Pulmonary artery endothelial cell (primary cell): Measurements from ENCODE around the gene UBXN10. TPM values are rescaled to one million over a fixed set of nuclear protein-coding genes. Genes with fewer than 3 reads are reported as not detected.

Experiments used
- DNase-seq: peaks from one replicate; pipeline ENCODE4 v3.0.0-alpha.2; 2011; ENCODE audit warnings: low read depth, low spot score
- total RNA-seq: library from RNA; depleted of rRNA; stranded (reverse); fragments of >200 nt; gene quantifications from 2 replicates; pipeline ENCODE4 v1.2.3, GENCODE V29; 2014

UBXN10 gene
- not detected in 2 replicates for total RNA-seq

GRCh38 chr1:20185834-20186782 lies at the start of gene UBXN10, which contains the start of gene PLA2G2C:
Gene UBXN10 (plus strand): TSS chr1:20186096. CDS start chr1:20190562, 4,466 bp downstream.
Gene PLA2G2C (minus strand): TSS chr1:20186518. CDS start chr1:20177363, 9,155 bp downstream.
- DNase-seq, result no peak

DNA sequence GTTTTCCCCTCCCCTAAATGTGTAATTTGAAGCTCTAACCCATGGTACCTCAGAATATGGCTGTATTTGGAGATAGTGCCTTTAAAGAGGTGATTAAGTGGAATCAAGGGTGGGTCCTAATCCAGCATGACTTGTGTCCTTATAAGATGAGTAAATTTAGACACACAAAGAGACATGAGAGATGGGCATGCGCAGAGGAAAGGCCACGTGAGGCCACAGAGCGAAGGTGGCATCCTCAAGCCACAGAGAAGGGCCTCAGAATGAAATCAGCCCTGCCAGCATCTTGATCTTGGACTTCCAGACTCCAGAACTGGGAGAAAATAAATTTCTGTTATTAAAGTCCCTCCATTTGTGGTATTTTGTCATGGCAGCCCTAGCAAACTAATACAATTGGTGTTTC lies 49.6 kb upstream of the UBXN10 start:
- DNase-seq, result no peak

GRCh38 chr1:20137055-20137454 lies 48.8 kb upstream of the UBXN10 start:
- DNase-seq, result no peak

GRCh38 chr1:20137604-20138003 lies 48.3 kb upstream of the UBXN10 start:
- DNase-seq, result no peak

GRCh38 chr1:20138346-20138745 lies 47.5 kb upstream of the UBXN10 start:
- no peak for DNase-seq

- DNase-seq, result no peak
Observed at GRCh38 chr1:20138961-20139550, 46.8 kb upstream of the UBXN10 start, which contains the start of gene PLA2G2F. Gene PLA2G2F (plus strand): TSS chr1:20139323. CDS start chr1:20139428, 105 bp downstream.

GRCh38 chr1:20139776-20140612 lies 45.9 kb upstream of the UBXN10 start:
- DNase-seq, result no peak

- DNase-seq, result no peak
Observed at GRCh38 chr1:20141001-20141400, 44.9 kb upstream of the UBXN10 start.

DNA sequence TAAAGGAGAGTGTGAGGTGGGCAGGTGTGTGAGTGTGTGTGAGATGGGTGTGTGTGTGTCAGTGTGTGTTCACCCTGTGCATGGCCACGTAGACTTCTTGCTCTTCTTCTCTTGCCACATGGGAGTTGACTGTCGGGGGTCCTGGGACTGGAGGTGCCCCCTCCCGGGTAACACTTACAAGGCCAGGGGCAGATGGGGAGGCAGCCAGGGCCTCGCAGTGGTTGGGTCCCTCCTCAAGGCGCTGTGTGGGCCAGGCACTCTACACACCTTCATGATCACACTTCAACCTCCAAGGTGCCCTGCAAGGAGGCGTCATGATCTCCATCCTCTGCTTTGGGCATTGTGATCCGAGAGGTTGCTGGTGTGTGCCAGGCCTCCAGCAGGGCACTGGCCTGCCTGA lies 44.4 kb upstream of the UBXN10 start:
- DNase-seq, result no peak

GRCh38 chr1:20142001-20142710 lies 43.7 kb upstream of the UBXN10 start:
- no peak for DNase-seq

GRCh38 chr1:20143318-20143717 lies 42.6 kb upstream of the UBXN10 start:
- DNase-seq, result no peak

DNA sequence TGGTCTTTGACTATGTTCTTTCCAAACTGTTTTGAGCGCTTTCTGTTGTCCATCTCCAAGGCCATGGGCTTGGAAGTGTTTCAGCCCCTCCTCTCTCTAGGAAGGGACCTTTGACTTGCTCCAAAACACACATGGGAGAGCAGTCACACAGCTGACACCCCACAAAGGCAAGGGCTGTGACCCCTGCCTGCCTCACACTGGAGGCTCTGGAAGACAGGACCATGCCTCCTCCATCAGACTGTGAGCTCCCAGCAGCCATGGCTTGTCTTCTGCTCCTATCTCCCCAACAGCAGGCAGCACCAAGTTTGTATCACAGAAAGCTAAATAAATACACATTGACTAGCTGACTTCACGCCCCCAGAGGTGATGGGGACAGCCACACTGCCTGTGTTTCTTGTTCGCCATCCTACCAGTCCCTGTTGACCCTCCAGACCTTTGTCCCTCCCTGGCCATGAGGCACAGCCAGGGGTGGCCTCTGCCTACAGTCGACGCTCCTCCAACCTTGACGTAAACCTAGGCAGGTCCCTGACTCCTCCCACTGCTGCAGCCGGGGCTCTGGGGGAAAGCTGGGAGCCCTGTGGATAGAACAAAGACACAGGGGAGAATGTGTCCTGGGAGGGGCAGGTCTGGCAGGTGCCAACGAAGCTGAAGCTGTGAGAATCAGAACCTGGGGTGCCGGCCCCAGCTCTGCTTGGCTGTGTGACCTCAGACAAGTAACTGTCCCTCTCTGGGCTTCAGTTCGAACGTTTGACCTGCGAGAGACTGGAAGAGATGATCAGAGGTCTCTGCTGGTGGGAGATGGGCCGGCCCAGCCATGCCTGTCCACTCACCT lies 41.9 kb upstream of the UBXN10 start:
- no peak for DNase-seq

GRCh38 chr1:20147846-20148570 lies 37.9 kb upstream of the UBXN10 start:
- DNase-seq, result no peak

DNA sequence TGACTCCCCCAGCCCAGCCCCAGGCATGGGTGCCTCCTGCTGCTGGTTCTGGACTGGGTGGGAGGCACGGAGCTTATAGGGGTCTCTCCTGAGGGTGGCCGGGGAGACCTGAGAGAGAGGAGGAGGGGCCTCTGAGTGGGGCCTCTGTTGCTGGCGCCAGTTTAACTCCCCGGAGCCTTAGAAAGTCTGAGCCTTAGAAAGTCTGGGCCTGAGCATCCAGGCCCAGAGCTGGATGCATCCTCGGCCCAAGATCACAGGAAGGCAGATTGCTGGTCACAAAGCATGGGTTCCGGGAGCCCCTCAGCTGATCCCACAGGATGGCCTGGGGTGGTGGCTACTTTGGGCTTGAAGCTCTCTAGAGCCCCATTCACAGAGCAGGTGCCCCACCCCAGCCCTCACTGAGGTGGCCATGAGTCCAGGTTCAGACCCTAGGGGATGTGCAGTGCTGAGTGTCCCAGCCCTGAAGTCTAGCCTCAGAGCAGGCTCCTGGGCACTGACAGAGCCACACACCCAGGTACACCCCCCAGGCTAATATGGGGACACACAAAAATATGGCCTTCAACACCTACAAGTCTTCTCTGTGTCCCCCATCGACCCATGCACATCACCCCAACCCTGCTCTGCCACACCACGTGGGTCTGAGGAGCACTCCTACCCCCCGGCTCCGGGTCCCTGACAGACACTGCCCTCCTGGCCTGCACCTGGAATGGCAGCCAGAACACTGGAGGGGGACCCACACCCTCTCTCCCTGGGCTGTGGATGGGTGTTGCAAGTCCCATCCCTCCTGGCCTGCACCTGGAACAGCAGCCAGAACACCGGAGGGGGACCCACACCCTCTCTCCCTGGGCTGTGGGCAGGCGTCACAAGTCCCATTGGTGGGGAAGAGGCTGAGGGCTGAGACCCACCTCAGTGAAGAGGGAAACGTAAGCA lies 37.1 kb upstream of the UBXN10 start:
- DNase-seq, result no peak

DNA sequence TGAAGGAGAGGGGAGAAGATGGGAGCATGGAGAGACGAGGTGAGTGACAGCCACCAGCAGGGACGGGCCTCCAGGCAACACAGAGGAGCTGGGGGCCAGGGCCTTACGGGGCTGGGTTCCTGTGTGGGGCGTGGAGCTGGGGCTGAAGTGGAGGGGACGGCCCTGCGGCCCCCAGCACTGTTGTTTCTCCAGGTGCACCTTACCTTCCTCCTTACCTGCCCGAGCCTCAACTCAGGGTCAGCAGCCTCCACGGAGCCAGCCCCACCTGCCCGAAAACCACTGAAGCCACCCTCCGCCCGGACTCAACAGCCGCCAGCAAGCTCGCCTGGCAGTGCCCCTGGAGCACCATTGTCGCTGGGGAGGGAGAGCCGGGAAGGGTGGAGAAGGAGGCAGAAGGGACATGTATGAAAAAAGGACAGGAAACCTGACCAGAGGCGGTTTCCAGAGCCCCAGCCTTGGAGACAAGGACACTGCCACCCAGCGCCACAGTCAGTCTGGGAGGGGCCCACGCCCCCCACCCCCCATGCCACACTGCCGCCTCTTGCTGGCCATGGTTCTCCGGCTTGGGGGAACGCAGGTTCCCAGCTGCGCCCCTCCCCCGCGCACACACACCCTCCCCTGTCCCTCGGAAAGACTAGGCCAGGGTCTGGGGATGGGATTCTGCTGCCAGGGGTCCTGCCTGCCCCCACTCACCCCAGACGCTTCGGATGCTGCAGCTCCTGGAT lies 36.1 kb upstream of the UBXN10 start:
- DNase-seq, result no peak

GRCh38 chr1:20150326-20150705 lies 35.6 kb upstream of the UBXN10 start:
- no peak for DNase-seq

DNA sequence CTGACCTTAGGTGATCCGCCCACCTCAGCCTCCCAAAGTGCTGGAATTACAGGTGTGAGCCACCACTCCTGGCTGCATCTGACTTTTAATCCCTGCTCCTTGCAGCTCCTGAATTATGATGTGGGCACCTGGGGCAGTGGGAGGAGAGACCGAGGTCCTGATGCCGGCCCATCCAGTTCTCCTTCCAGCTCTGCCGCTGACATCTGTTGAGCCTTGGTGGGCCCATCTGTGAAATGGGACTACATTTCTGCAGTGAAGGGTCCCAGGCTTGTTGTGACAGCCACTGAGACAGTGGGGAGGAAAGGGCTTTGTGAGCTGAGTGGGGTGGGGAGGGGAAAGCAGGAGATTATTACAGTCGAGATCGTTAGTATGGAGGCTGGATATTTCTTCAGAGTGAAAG lies 34.9 kb upstream of the UBXN10 start:
- no peak for DNase-seq
